Glomerular endothelial cell (primary cell): ENCODE data around the gene CEP57L1. TPM values are rescaled to one million over a fixed set of nuclear protein-coding genes. Genes with fewer than 3 reads are reported as not detected.
A peak's percentile ranks its signal among the peaks of the same experiment; 100 is the strongest.
"Not testable (repeated sequence)": the region's sequence is repeated elsewhere in the genome, so short reads cannot be mapped to it uniquely, and the experiment has no call there.

ENCODE experiments used
- DNase-seq: peaks from one replicate; pipeline ENCODE4 v3.0.0-alpha.2; 2011; ENCODE audit warnings: low read depth, low spot score; ENCODE audit errors: extremely low read depth
- total RNA-seq: library from RNA; depleted of rRNA; stranded (reverse); fragments of >200 nt; gene quantifications from 2 replicates; pipeline ENCODE4 v1.2.3, GENCODE V29; 2015

Gene CEP57L1
- total RNA-seq, 1 donor from 2014 or later, result 17.3 TPM

DNA sequence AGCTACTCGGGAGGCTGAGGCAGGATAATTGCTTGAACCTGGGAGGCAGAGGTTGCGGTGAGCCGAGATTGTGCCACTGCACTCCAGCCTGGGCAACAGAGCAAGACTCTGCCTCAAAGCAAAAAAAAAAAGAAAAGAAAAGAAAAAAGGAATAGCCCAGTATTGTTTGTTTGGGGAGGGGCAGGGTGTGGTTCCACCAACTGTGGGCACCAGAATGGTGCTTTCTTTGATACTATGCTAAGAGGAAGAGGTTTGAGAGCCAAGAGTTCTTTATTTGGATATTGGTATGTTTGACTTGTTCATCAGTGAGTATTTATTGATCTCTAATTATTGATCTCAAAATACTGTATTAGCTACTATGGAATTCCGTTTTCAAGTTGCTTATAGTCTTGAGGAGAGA is 72.3 kb downstream of the CEP57L1 start:
- DNase-seq, result no peak

DNA sequence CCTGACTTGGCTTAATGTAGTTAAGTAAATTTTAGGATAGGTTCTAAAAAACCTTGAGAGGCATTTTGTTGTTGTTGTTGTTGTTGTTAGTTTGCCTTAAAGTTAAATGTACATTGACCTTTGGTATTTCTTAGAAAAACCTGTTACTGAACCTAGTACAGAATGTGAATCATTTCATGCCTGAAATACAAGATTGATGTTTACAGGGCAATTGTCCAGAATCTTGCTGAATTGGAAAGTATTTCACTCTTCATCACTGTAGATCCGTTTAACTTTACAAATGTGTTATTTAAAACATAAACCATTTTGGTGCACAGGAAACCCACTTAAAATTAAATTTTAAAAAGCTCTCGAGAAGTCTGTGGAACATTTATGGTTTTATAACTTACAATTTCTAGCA is 75.0 kb downstream of the CEP57L1 start:
- no peak for DNase-seq

DNA sequence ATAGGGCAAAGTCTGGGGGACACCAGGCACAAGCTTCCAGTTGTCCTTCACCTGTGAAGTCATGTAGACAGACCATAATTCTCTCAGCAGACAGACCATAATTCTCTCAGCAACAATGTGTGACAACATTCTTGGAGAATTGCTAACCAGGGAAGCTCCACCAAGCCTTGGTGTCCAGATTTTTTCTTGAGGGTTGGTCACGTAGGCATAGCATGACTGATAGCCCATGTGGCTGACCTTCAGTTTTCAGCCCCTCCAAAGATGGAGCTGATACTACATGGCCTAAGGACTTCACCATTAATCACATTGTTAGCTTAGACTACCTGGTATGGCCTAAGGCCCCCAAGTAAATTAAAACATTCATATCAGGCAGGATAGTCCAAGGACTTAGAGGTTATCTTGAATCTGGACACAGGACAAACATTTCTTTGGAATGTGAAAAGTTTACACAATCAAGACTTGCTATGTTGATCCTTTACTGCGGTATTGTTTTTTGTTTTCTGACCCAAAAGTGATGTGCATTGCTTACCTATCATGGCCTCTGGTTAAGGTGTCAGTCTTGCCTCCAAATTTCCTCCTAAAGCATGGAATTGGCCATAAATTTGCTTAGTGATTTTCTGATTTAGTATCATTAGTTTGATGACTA is 76.9 kb downstream of the CEP57L1 start:
- DNase-seq, result no peak

- no peak for DNase-seq
Observed at GRCh38 chr6:109174916-109175315, 79.6 kb downstream of the CEP57L1 start.

GRCh38 chr6:109178921-109179320 is 83.6 kb downstream of the CEP57L1 start:
- DNase-seq, result no peak

DNA sequence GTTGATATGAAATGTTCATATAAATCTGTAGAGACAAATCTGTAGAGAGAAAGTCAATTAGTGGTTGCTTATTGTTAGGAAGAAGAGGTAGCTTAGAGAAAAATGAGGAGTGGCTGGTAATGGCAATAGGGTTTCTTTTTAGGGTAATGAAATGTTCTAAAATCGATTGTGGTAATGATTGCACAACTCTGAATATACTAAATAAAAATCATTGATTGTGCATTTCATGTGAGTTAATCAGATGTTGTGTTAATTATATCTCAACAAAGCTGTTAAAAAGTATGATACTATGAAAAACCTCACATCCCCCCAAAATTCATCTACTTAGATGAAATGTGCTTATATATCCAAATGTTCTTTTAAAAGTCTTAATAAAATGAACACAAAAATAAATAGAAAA is 84.2 kb downstream of the CEP57L1 start:
- DNase-seq, result no peak

GRCh38 chr6:109182578-109182977 is 87.3 kb downstream of the CEP57L1 start:
- DNase-seq, result no peak

DNA sequence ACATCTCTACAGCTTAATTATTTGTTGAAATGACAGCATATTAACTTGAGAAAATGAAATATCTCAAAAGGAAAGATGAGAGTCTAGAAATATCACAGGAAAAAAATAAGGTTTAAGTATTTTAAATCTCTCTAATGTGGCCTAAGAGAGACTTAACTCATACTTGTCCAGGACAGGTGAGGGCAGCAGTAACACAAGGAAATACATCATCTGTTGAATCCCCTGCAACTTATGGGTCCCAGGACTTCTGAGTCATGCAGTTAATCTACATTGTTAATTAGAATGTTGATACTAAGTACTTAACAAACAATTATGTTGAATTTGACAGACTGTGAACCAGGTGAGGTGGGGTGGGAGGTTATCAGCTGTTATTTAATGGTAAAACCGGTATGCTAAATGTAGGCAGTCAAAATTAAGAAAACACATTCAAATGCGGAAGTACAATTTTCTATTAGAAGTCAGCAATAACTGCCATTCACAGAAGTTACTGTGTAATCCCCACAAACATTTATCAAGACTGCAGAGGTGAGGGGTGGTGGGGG is 87.9 kb downstream of the CEP57L1 start:
- no peak for DNase-seq

- DNase-seq, result no peak
Observed at GRCh38 chr6:109184638-109185037, 89.3 kb downstream of the CEP57L1 start.

GRCh38 chr6:109186012-109186411 is 90.7 kb downstream of the CEP57L1 start:
- no peak for DNase-seq

DNA sequence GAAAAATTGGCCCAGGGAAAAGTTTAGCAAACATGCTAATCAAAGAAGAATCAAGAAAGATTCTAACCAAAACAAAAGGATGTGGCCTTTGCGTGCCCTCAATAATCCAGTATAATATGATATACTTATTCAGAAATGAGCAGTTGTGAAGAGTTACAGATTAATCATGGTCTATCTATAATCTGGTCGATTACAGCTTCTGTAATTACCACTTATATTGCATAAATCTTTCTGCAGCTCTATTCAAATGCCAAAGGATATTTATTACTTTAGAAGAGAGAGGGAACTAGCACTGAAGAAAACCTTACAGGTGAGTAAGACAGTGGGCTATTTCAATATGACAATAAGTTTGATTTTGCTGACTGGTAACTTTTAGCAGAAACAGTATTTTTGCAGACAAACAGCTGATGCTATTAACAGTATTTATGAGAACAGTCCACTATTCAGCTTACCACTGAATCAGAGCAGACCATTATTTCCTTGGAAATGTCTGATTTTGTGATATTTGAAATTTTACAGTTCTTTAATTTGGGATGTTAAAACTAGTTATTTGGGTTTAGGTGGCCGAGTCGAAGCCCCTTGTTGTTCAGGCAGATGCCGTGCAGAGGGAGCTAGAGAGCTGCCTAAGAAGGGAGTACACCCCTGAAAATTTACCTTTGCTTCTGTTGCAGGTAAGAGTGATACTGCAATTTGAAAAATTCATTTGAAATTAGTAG is 92.2 kb downstream of the CEP57L1 start:
- DNase-seq, result peak; percentile 16

DNA sequence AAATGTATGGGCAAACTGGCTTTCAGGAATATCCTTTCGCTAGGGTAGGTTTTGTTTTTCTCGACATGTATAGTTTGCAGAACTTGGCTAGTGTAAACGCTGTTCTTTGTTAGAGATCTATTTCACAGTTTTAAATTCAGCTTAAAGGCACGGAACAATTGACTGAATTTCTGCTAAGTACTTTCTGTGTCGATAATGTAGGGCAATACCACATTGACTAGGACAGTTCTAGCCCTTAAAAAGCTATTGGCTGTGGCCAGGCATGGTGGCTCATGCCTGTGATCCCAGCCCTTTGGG is 92.8 kb downstream of the CEP57L1 start:
- DNase-seq, result no peak

GRCh38 chr6:109191368-109191767 is 96.1 kb downstream of the CEP57L1 start:
- DNase-seq, result not testable (repeated sequence)

GRCh38 chr6:109192865-109193264 is 97.6 kb downstream of the CEP57L1 start:
- DNase-seq, result no peak

- no peak for DNase-seq
Observed at GRCh38 chr6:109194880-109195279, 99.6 kb downstream of the CEP57L1 start.

DNA sequence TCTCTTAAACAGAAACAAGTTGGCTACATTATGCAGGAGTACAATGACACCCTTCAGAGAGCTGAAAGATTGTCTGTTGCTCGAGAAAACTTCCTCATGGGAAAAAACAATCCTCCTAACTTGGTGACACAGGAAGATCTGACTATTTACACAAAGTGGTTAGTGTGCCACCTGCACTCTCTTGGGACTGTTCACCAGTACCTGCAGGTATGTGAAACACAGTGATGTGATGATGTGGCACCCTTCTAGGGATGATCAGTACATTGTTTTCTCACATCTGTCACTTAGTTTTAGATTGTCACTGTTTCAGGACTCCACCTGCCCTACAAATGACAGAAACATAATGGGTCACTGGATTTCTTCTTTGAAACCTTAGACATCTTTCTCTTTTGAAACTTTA is 101.8 kb downstream of the CEP57L1 start:
- no peak for DNase-seq

DNA sequence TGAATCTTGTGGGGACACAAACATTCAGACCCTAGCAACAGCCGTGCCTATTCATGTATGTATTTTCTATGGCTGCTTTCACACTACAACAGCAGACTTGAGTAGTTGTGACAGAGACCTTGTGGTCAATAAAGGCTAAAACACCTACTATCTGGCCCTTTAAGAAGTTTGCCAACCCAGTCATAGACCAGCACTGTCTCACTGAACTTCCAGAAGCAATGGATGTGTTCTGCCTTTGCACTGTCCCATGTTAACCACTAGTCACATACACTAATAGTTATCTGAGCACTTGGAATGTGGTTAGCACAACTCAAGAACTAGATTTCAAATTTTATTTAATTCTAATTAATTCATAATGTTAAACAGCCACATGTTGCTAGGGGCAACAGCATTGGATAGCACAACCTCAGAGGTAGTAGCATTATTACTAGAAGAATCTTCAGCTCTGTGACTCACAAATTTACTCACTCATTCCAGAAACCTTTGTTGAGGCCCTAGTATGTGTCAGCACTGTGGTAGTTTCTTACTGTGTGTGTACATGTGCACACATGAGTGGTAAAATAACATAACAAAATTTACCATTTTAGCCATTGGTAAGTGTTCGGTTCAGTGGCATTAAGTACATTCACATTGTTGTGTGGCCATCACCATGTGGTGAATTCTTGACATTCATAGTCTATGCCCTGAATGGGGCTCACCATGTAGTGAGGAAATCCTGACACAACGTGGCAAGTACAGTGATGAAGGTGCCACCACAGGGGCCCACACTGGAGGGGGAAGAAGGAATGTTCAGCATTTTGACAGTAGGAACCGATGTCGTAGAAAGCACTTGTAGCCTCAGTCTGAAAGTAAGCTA is 107.3 kb downstream of the CEP57L1 start:
- DNase-seq, result no peak

GRCh38 chr6:109204511-109204910 is 109.2 kb downstream of the CEP57L1 start:
- no peak for DNase-seq

DNA sequence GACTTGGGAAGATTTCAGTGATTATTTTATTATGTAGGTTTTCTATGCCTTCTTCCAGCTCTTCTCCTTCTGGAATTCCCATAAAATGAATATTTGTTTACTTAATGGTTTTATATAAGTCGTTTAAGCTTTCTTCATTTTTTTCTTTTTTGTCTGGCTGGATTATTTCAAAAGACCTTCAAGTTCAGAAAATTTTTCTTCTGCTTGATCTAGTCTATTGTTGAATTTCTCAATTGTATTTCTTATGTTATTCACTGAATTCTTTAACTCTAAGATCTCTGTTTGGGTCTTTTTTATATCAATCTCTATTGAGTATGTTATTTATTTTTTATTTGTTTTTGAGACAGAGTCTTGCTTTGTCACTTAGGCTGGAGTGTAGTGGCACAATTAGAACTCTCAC is 117.4 kb downstream of the CEP57L1 start:
- DNase-seq, result no peak
